Stimulated activated CD8-positive, alpha-beta memory T cell treated with anti-CD3 and anti-CD28 coated beads, Interleukin-4, amount 100 ng/mL, for 48 hours (primary cell): ENCODE data around the gene MGMT.

Source experiments
- DNase-seq: peaks from one replicate; pipeline ENCODE4 v3.0.0-alpha.2; 2020

MGMT gene

GRCh38 chr10:129522041-129522585 lies 55.1 kb downstream of the MGMT start:
- no peak for DNase-seq

DNA sequence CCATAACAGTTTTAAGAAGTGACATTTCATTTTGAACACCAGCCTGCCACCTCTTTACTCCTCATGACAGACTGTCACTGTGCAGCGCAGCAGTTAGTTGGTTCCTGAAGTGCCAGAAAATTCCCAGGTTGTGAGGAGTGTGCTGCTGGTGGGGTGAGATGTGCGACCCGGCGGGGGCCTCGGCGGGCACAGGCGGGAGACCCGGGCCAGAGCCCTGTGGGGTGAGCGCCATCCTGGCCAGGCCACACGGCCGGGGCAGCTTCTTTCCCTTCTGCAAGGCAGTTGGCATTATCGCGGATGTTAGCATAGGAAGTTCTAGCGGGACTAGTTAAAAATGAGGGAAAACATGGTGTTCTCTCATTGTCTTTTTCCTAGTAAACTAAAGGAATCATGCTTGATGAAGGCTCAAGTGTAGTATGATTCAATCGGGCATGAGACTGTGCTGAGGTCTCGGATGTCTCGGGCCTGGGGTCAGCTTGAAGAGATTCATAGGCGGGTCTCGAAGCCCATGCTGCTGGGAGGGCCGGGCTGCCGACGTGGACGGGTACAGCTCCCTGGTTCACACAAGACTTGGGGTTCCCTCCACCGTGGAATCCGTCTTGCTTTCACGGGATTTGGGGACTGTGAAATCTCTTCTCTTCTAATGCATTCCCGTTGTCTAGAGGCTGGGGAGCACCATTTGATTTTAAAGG lies 56.1 kb downstream of the MGMT start:
- no peak for DNase-seq

- no peak for DNase-seq
Observed at GRCh38 chr10:129523723-129524316, 56.8 kb downstream of the MGMT start.

DNA sequence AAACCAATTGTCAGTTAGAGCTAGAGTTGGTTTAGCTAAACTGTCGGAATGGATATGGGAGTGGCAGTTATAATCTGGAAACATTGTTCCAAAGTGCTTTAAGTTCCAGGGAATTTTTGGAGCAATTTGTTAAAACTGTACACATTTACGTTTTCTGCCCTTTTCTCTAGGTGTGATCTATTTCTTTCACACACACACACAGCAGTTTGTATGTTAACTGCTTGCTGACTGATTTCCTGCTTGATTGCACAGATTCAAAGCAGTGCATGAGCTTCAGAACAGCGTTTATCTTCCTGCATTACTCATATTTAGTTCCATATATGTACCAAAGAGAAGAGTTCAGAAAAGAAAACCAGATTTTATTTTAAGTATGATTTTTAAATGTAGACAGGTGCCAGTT lies 57.9 kb downstream of the MGMT start:
- no peak for DNase-seq

DNA sequence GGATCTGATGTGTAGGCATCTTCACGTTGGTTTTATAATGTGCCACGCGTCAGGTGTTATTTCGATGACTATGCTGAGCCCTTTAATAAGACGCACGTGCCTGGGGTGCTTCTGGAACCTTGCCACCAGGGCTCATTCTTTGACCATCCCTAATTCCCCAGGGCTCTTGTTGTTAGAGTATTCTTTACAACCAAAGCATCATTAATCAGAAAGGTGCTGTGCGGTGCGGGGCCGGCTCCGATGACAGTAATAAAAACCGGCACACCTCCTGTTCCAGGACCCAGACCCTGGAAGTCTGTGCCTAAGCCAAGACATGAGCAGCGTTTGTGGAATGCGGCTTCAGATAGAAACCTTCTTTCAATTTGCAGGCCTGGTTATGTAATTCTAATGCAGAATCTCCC lies 58.4 kb downstream of the MGMT start:
- DNase-seq: no peak

DNA sequence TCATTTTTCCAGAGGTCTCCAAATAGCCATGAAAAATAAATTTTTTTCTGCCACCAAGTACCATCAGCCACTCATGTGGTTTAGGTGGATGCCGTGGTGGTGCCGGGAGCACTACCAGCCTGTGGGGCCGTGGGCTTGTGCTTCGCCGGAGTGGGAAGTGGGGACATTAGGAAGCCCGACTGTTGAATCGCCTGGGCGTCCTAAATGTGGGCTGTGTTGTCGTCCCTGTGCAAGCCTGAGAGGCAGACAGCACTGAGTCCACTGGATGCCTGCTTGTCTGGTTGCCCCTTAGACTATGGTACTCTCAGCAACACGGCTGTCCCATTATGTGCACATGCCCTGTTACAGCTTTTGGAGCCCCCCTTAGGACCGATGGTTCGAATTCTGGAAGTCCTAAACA lies 59.9 kb downstream of the MGMT start:
- DNase-seq: no peak

- DNase-seq: no peak
Observed at GRCh38 chr10:129528376-129528978, 61.4 kb downstream of the MGMT start.

DNA sequence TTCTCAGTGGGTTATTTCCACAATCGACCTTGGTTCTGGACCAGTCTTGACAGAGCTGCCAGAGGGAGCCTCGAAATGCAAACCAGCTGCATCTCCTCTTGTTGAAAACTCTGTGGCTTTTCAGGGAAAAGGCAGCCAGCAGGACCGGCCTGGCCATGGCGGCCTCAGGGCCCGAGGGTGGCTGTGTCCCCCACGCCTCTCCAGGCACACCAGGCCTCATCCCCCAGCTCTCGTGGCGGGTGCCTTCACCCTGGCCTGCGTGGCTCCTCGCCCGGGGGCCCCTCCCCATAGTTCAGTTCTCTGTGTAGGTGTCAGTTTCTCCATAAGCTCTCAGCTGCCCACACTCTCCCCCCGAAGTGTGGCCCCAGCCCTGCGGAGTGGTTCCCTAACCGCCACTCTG lies 63.5 kb downstream of the MGMT start:
- DNase-seq: no peak

DNA sequence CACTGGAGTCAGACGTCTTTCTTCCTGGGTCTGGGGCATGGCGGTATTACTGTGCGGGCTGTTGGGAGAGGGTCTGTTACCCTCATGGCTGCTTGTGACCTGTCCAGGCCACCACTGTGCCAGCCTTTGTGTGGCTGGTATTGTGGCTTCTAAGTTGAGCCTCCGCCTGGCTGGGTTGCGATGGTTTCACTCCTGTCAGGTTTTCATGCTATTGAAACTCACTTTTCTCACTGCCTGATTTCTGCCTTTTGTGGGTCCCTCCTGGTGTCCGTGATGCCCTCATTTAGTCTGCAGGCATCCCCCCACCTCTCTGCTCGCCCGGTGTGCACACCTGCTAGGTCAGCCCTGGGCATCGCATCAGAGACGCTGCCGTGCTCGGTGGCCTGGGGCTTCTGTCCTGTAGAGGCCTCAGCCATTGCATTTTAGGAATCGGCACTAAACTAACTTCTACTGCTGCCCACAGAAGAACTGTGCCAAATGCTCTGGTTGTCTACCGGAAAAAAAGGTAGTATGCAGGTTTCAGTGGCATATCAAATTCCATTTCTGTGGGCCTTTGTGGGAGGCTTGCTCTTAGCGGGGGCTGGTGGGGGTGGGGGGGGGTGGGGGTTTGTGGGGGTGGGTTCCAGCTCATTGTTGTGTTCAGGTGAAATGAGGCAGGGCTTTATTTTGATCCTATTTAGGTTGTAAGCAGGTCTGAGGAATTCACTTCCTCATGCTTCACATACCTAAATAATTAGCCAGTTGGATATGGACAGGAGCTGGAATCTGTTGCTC lies 64.3 kb downstream of the MGMT start:
- no peak for DNase-seq

DNA sequence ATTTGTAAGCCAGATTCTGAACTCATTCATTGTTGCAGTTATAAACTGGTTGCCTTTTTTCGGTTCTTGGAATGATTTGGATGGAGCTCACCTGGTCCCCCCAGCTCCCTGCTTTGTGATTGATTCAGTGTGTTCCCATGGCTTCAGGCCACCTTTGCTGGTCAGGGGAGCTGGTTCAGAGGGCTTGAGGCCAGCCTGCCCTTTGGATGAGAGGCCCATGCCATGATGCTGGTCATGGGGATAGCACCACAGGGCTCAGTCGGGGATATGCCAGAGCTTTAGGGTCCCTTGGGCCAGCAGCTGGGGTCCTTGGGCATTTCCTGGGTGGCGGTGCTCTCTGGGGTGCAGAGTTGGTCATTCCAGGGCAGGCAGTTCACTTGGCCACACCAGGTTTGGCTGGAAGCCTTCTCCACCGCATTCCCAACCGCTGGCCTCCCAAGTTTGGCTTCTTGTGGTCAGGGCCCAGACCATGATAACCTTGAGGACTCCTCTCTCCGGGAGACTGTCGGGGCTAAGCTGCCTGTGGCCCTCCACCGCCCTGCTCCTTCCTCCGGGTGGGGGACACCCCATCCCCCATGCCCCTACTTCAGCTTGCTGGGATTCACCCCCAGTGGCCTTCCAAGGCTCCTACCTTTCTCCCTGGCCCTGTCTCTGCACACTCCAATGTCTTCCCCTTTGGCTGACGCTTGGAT lies 65.1 kb downstream of the MGMT start:
- no peak for DNase-seq

- no peak for DNase-seq
Observed at GRCh38 chr10:129532838-129533237, 65.8 kb downstream of the MGMT start.

GRCh38 chr10:129533281-129533680 lies 66.2 kb downstream of the MGMT start:
- no peak for DNase-seq

DNA sequence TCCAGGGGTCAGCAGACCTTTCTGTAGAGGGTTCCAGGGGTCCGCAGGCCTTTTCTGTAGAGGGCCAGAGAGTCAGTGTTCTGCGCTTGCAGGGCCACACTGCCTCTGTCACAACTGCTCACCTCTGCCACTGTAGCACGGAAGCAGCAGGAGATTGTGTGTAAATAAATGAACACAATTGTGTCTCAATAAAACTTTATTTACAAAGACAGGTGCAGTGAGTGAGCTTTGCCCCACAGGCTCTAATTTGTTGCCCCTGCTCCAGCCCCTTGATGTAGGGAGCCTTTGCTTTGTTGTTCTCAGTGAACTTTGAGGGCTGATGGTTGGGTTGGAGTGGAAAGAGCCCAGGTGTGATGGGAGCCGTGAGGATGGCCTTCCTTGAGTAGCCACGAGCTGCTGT lies 67.8 kb downstream of the MGMT start:
- no peak for DNase-seq

- DNase-seq: no peak
Observed at GRCh38 chr10:129536336-129536735, 69.3 kb downstream of the MGMT start.

DNA sequence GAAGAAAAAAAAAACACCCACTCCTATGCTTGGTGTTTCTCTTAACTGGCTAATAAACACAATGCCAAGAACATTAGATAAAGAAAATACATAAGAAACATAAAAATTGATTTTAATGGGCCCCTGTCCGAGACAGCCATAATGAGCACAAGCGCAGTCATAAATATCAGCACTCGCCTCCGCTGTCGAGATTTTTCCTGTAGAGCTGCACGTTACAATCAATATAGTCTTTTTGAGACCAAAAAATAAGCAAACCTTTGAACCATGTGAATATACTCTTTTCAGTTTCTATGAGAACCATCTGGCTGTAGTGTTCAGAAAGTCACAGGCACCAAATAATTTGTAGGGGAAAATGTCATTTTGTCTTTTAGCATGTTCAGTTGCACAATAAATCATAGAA lies 70.1 kb downstream of the MGMT start:
- no peak for DNase-seq

DNA sequence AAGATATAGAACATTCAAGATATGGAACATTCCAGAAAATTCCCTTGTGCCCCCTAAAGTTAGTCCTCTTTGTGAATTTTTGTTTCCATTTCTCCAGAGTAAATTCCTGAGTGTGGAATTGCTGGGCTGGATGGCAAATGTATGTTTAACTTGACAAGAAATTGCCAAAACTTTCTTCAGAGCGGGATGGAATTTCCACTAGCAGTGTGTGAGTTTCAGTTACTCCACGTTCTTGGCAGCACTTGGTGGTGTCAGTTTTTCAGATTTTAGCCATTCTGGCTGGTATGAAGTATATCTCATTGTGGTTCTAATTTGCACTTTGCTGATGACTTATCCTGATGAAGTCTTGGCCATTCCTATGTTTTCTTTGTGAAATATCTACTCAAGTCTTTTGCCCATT lies 71.2 kb downstream of the MGMT start:
- DNase-seq: no peak

- DNase-seq: no peak
Observed at GRCh38 chr10:129541200-129541599, 74.2 kb downstream of the MGMT start.

- DNase-seq: no peak
Observed at GRCh38 chr10:129541748-129542487, 74.9 kb downstream of the MGMT start.

DNA sequence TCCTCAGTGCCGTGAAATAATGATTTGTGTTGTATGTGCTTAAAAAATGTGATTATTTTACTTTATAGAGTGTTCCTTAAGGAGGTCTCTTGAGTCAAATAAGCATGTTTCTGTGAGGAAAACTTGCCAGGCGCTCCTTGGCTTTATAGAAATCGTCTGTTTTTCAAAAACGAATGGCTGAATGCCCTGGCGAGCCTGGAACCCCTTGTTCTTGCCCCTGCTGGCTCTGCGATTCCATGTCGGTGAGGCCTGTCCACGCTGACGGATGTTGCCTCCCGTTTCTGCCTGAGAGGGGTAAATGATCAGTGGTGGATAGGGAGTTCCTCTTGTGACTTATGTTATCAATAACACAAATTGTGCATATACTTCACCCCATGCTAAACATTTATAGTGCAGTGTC lies 75.5 kb downstream of the MGMT start:
- DNase-seq: no peak

DNA sequence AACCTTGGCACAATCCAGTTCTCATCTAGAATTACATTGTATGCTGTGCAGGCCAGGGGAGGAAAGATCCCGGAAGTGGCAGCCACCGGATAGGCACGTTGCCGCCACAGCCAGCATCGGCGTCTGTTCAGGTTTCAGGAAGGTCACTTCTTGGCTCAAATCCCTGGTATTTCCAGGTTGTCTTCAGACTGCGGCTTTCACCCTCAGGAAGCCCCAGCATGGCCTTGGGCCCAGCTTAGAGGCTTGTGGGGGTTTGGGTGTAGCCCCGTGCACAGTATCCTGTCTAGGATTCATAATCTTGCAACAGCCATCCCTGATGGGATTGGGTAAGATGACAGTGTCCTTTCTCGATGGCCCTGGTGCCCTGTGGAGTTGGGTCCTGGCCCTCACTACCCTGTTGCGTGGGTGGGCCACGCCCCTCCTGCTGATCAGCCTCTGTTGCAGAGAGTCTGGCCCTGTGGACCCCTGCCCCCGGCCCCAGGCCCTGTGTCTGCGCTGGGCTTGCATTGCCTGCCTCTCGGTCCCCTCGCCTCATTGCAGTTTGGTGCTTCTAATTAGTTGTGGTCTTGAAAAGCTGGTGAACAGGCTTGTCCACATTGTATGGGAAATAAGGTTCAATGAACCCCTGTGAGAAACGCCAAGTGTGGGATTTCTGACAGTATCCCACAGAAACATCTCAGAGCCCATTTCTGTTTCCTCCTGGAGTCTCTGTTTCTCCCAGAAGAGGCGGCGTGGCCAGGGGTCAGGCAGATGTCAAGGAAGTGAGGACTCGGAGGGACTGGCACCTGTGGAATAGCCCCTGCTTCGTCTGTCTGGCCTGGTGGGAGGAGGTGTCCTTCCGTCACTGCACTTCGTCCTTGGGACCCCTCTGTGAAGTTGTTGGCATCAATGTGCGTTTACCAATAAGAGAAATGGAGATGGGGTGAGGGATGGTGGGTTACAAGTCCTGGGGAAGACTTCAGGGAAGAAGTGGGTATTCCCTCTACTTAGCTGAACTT lies 77.5 kb downstream of the MGMT start:
- no peak for DNase-seq

DNA sequence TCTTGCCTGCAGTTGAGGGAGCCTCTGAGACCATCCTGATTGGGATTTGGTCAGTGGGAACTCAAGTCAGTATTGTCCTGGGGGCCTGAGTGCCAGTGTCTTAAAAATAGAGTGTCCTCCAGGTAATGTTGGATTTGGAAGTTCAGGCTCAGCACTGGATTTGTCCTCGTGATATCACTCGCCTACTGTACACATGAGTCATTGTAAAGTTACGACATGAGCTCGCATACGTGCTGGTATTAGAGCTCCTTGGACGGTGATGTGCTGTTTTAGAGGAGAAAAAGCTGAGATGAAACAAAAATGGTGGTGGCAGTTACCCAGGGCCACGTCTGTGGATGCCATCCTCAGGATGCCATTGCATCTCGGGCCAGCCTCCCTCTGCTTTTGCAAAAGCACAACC lies 78.2 kb downstream of the MGMT start:
- DNase-seq: no peak
